Upper lobe of left lung (tissue), 4 donors: ENCODE data around the gene AP1B1.

Experiments
- EP300 ChIP-seq, 4 donors: sonication (generic); formaldehyde crosslinking; IDR thresholded peaks; one replicate each; pipeline ENCODE4 v1.5.1; 2017; ENCODE audit warnings: antibody characterized with exemption in 4 of 4, control low read depth in 2 of 4
- POLR2A ChIP-seq, 4 donors: fragments of 450-650 bp; IDR thresholded peaks; one replicate each; pipeline ENCODE4 v1.5.1; 2016 to 2017; ENCODE audit warnings: antibody characterized with exemption in 4 of 4, mild to moderate bottlenecking in 2 of 4
- POLR2AphosphoS5 ChIP-seq, 2 donors: sonication (generic); formaldehyde crosslinking; IDR thresholded peaks; one replicate each; pipeline ENCODE4 v1.5.1; 2017; ENCODE audit warnings: antibody characterized with exemption in 2 of 2
- TF ChIP-seq, protein P1 (sequence below), 6 experiments: fragments of 450-650 bp in 4 of 6; fragments of 200-600 bp in 2 of 6; sonication (generic) in 2 of 6; IDR thresholded peaks; one replicate each; pipeline ENCODE4 v1.5.1; 2016 to 2019; ENCODE audit warnings: antibody characterized with exemption in 6 of 6

DNA sequence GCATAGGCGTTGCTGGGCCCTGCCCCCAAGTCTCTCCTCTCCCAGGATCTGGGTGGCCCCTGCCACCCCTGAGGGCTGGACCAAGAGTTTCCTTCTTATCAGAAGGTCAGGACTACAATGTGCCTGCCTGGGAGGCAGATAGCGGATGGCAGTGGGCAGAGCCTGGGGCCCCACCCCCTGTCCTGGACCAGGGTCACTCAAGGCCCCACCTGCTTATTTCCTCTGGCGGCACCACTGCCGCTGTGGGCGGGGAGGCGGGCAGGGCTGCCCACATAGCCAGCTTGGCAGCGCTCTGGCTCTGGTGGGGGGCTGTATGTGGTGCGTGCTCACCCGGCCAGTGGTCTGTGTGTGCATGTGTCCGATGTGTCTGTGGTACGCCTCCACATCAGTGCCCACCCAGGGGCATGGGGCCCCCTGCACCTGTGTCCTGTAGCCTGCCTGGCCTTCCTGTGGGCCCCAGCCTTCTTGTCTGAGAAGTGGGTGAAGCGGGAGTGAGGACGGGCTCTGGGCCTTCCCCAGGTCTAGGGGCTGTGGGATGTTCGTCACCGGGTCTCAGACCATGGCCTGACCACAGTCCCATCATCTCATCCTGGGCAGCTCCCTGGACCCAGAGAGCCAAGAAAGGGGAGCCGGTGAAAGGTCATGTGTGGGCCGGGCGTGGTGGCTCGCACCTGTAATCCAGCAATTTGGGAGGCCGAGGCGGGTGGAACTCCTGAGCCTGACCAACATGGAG, 78.9 kb downstream of the AP1B1 start:
- TF ChIP-seq, protein P1, sequence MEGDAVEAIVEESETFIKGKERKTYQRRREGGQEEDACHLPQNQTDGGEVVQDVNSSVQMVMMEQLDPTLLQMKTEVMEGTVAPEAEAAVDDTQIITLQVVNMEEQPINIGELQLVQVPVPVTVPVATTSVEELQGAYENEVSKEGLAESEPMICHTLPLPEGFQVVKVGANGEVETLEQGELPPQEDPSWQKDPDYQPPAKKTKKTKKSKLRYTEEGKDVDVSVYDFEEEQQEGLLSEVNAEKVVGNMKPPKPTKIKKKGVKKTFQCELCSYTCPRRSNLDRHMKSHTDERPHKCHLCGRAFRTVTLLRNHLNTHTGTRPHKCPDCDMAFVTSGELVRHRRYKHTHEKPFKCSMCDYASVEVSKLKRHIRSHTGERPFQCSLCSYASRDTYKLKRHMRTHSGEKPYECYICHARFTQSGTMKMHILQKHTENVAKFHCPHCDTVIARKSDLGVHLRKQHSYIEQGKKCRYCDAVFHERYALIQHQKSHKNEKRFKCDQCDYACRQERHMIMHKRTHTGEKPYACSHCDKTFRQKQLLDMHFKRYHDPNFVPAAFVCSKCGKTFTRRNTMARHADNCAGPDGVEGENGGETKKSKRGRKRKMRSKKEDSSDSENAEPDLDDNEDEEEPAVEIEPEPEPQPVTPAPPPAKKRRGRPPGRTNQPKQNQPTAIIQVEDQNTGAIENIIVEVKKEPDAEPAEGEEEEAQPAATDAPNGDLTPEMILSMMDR (IDR thresholded peaks at IDR 0.05), result no peak
- TF ChIP-seq POLR2A (IDR thresholded peaks at IDR 0.05) (no peak), EP300 (IDR thresholded peaks at IDR 0.05) (peak in 1 of 4 donors; percentile 40), POLR2AphosphoS5 (IDR thresholded peaks at IDR 0.05) (peak in 1 of 2 donors; percentile 55)
